ENCODE results near the gene WWOX. TPM values are rescaled to one million over a fixed set of nuclear protein-coding genes. Genes with fewer than 3 reads are reported as not detected.

WWOX gene
- total RNA-seq, 6 experiments from 2014 or later = 13.0 to 24.3 (median 16.5) TPM

- intact Hi-C loops (cut with DNase I) = no loop called here
- 25% methylated on average over 5 of the region's 5 CpGs for WGBS (ENCODE audit: insufficient coverage, low coverage, low lambda C conversion rate, missing lambda C conversion rate)
- no peaks in the 10 kb centered on the region for H3K9me3 ChIP-seq
- DNase-seq (no peak), ATAC-seq (peak; percentile 48 to 73 (median 60))
- H3K27me3 ChIP-seq = no peaks in the 10 kb centered on the region
- H3K36me3 ChIP-seq = no peaks in the 10 kb centered on the region
- TF ChIP-seq POLR2A (IDR thresholded peaks at IDR 0.05) (no peak), CTCF (IDR thresholded peaks at IDR 0.05) (no peak)
- H3K27ac ChIP-seq = peak overlapping the region; percentile 31 to 55 (median 33)
- H3K4me3 ChIP-seq = peak overlapping the region in 1 of 3 donors; percentile 15
- H3K4me1 ChIP-seq = peaks cover 0 to 29% (median 5%) of the 10 kb centered on the region in 4 donors
These were observed 153.3 kb downstream of the WWOX start for GRCh38 chr16:78252757-78253156.

GRCh38 chr16:78254841-78255240 is 155.4 kb downstream of the WWOX start:
- ATAC-seq = no peak
- Histone ChIP-seq H3K36me3 (no peaks in the 10 kb centered on the region), H3K27ac (no peak overlapping the region), H3K9me3 (no peaks in the 10 kb centered on the region), H3K27me3 (no peaks in the 10 kb centered on the region), H3K4me3 (no peak overlapping the region), H3K4me1 (peaks cover 0 to 39% (median 7%) of the 10 kb centered on the region in 4 donors)
- DNase-seq = no peak
- intact Hi-C loops (cut with DNase I) = no loop called here
- 100% methylated on average over 1 of the region's 1 CpG for WGBS (ENCODE audit: insufficient coverage, low coverage, low lambda C conversion rate, missing lambda C conversion rate)
- TF ChIP-seq POLR2A (IDR thresholded peaks at IDR 0.05) (no peak), CTCF (IDR thresholded peaks at IDR 0.05) (no peak)

GRCh38 chr16:78256686-78257375 is 157.4 kb downstream of the WWOX start:
- DNase-seq (no peak), ATAC-seq (no peak)
- intact Hi-C loops (cut with DNase I) = no loop called here
- no peaks in the 10 kb centered on the region for H3K27me3 ChIP-seq
- TF ChIP-seq CTCF (IDR thresholded peaks at IDR 0.05) (no peak), POLR2A (IDR thresholded peaks at IDR 0.05) (no peak)
- H3K36me3 ChIP-seq = no peaks in the 10 kb centered on the region
- H3K9me3 ChIP-seq = no peaks in the 10 kb centered on the region
- WGBS (ENCODE audit: insufficient coverage, low coverage, low lambda C conversion rate, missing lambda C conversion rate) = 76% methylated on average over 4 of the region's 7 CpGs
- H3K4me3 ChIP-seq = no peak overlapping the region
- peaks cover 0 to 24% (median 7%) of the 10 kb centered on the region in 4 donors for H3K4me1 ChIP-seq
- H3K27ac ChIP-seq = no peak overlapping the region

- WGBS (ENCODE audit: insufficient coverage, low coverage, low lambda C conversion rate, missing lambda C conversion rate) = 58% methylated on average over 8 of the region's 8 CpGs
- intact Hi-C loops (cut with DNase I) = no loop called here
- Histone ChIP-seq H3K4me3 (no peak overlapping the region), H3K36me3 (no peaks in the 10 kb centered on the region), H3K27me3 (no peaks in the 10 kb centered on the region), H3K9me3 (no peaks in the 10 kb centered on the region), H3K27ac (no peak overlapping the region), H3K4me1 (peaks cover 0 to 19% (median 7%) of the 10 kb centered on the region in 4 donors)
- no peak for TF ChIP-seq POLR2A (IDR thresholded peaks at IDR 0.05)
- no peak for TF ChIP-seq CTCF (IDR thresholded peaks at IDR 0.05)
- ATAC-seq (no peak), DNase-seq (no peak)
These were observed 157.9 kb downstream of the WWOX start for GRCh38 chr16:78257376-78257728.

Measured in right lobe of liver (tissue), 6 donors.